ENCODE measurements around the gene KLK5. TPM values are rescaled to one million over a fixed set of nuclear protein-coding genes. Genes with fewer than 3 reads are reported as not detected.

The KLK5 gene
- total RNA-seq, 1 experiment from 2014 or later, result 1.0 TPM

- no peak for TF ChIP-seq STAT6 (CRISPR knock-in tag; conservative IDR thresholded peaks at IDR 0.05; ENCODE audit: low read depth)
- no peak for TF ChIP-seq CREM (CRISPR knock-in tag; IDR thresholded peaks at IDR 0.05)
- no peak for TF ChIP-seq JAZF1 (CRISPR knock-in tag; IDR thresholded peaks at IDR 0.05)
Observed at GRCh38 chr19:50912727-50913716, 39.8 kb downstream of the KLK5 start (continued).

GRCh38 chr19:50912102-50912599, 40.7 kb downstream of the KLK5 start:
- peaks cover 20% of the 10 kb centered on the region for H3K4me1 Mint-ChIP-seq
- DNase-seq (ENCODE audit: low spot score) (no peak), ATAC-seq (no peak)
- ChIA-PET CTCF (interaction anchor here (1.0 to 2.3 kb wide), 3 partner anchors 10 to 109 kb away, joined by 3 to 18 read pairs (median 6); no protein-coding TSS in a partner anchor), POLR2A (no interaction called here)
- no peak overlapping the region for H3K27ac Mint-ChIP-seq
- H3K36me3 Mint-ChIP-seq, result no peaks in the 10 kb centered on the region
- TF ChIP-seq ETV6 (CRISPR knock-in tag; IDR thresholded peaks at IDR 0.05), result no peak
- TF ChIP-seq SMAD3 (CRISPR knock-in tag; IDR thresholded peaks at IDR 0.05; ENCODE audit: borderline replicate concordance), result no peak
- no peak for TF ChIP-seq JAZF1 (CRISPR knock-in tag; IDR thresholded peaks at IDR 0.05)
- TF ChIP-seq MLX (CRISPR knock-in tag; IDR thresholded peaks at IDR 0.05), result no peak
- no peak for TF ChIP-seq ZNF219 (CRISPR knock-in tag; IDR thresholded peaks at IDR 0.05; ENCODE audit: borderline replicate concordance)
- no peak for TF ChIP-seq E2F5 (CRISPR knock-in tag; IDR thresholded peaks at IDR 0.05)
- no peak for TF ChIP-seq CREM (CRISPR knock-in tag; IDR thresholded peaks at IDR 0.05)
- no peak for TF ChIP-seq ESRRA (CRISPR knock-in tag; IDR thresholded peaks at IDR 0.05; ENCODE audit: borderline replicate concordance)
- H3K9me3 Mint-ChIP-seq, result no peaks in the 10 kb centered on the region
- H3K4me3 Mint-ChIP-seq, result no peak overlapping the region; the same call in 1 of the 2 replicates
- H3K27me3 Mint-ChIP-seq (ENCODE audit: low read depth), result peaks cover 25% of the 10 kb centered on the region

GRCh38 chr19:50911206-50912101, 41.4 kb downstream of the KLK5 start, which contains the start of gene KLK4:
KLK4 (minus strand) TSS chr19:50911395; CDS start chr19:50910738, 657 bp downstream.
- CTCF ChIA-PET, result interaction anchor here (1.0 to 2.3 kb wide), 3 partner anchors 10 to 110 kb away, joined by 3 to 18 read pairs (median 6); no protein-coding TSS in a partner anchor
- Mint-ChIP-seq H3K4me1 (peaks cover 20% of the 10 kb centered on the region), H3K27ac (no peak within 1 kb of the TSS; the same call in 1 of the 2 replicates), H3K4me3 (peak within 1 kb of the TSS; percentile 5; the same call in 1 of the 2 replicates), H3K36me3 (no peaks in the 10 kb centered on the region), H3K9me3 (no peaks in the 10 kb centered on the region), H3K27me3 (ENCODE audit: low read depth) (peaks cover 22% of the 10 kb centered on the region)
- ATAC-seq (no peak), DNase-seq (ENCODE audit: low spot score) (no peak)
- POLR2A ChIA-PET, result no interaction called here
- no peak for TF ChIP-seq IRF2 (CRISPR knock-in tag; IDR thresholded peaks at IDR 0.05; ENCODE audit: borderline replicate concordance, low read depth)
- no peak for TF ChIP-seq GRHL2 (CRISPR knock-in tag; IDR thresholded peaks at IDR 0.05; ENCODE audit: insufficient replicate concordance, severe bottlenecking)
- TF ChIP-seq FOXP1 (CRISPR knock-in tag; IDR thresholded peaks at IDR 0.05; ENCODE audit: borderline replicate concordance), result no peak
- TF ChIP-seq ZNF263 (CRISPR knock-in tag; IDR thresholded peaks at IDR 0.05; ENCODE audit: low read depth), result no peak
- no peak for TF ChIP-seq CDX4 (CRISPR knock-in tag; IDR thresholded peaks at IDR 0.05; ENCODE audit: borderline replicate concordance)
- no peak for TF ChIP-seq ELF4 (CRISPR knock-in tag; IDR thresholded peaks at IDR 0.05; ENCODE audit: low read depth)
- no peak for TF ChIP-seq ATF2 (CRISPR knock-in tag; IDR thresholded peaks at IDR 0.05; ENCODE audit: borderline replicate concordance, low read depth)
- TF ChIP-seq STAT6 (CRISPR knock-in tag; conservative IDR thresholded peaks at IDR 0.05; ENCODE audit: low read depth), result no peak
- TF ChIP-seq RORB (CRISPR knock-in tag; IDR thresholded peaks at IDR 0.05), result no peak
- TF ChIP-seq ZNF671 (CRISPR knock-in tag; IDR thresholded peaks at IDR 0.05), result no peak
- TF ChIP-seq ZNF219 (CRISPR knock-in tag; IDR thresholded peaks at IDR 0.05; ENCODE audit: borderline replicate concordance), result no peak
- TF ChIP-seq ATF1 (CRISPR knock-in tag; IDR thresholded peaks at IDR 0.05), result no peak
